PC-3 (cell line): ENCODE data around the gene HPCAL4. TPM values are rescaled to one million over a fixed set of nuclear protein-coding genes. Genes with fewer than 3 reads are reported as not detected.

Source experiments
- ATAC-seq: fragments of 200-7000 bp; cut with Tn5 transposase; 2 replicates; pipeline ENCODE4 v1.9.1; 2020; ENCODE audit warnings: mild to moderate bottlenecking, moderate library complexity
- BruUV-seq: library from RNA; stranded (reverse); fragments of 400-500 nt; replicated peaks from 2 replicates; lab custom pipeline; 2021; lab: Mats Ljungman, UMichigan
- CTCF ChIA-PET: fragments of 300-600 bp; sonication (Branson Sonifier 250); formaldehyde crosslinking; loops from one replicate; lab custom pipeline; 2022; ENCODE audit warnings: antibody characterized with exemption; lab: Charles Lee
- POLR2A ChIA-PET: fragments of 300-600 bp; sonication (Branson Sonifier 250); formaldehyde crosslinking; loops from one replicate; lab custom pipeline; 2022; ENCODE audit warnings: antibody characterized with exemption; ENCODE audit not compliant: unreplicated experiment; lab: Charles Lee
- DNase-seq: peaks from one replicate; pipeline ENCODE4 v3.0.0-alpha.2; 2015
- H2AFZ ChIP-seq: fragments of 300-600 bp; sonication (generic); 2 replicates; pipeline ENCODE4 v1.6.0; 2016; ENCODE audit warnings: antibody characterized with exemption, low read length
- H3F3A ChIP-seq: fragments of 300-600 bp; sonication (generic); one replicate; pipeline ENCODE4 v1.6.0; 2017; ENCODE audit warnings: antibody characterized with exemption, low read length, control low read depth, mild to moderate bottlenecking; ENCODE audit not compliant: unreplicated experiment
- H3K27ac ChIP-seq: fragments of 300-600 bp; sonication (generic); 2 replicates; pipeline ENCODE4 v1.5.1; 2016; ENCODE audit warnings: mild to moderate bottlenecking, low read length
- H3K27me3 ChIP-seq: fragments of 300-600 bp; sonication (generic); 2 replicates; pipeline ENCODE4 v1.6.1; 2016; ENCODE audit warnings: low read length, mixed read lengths
- H3K36me3 ChIP-seq: fragments of 300-600 bp; sonication (generic); 2 replicates; pipeline ENCODE4 v1.6.1; 2016; ENCODE audit warnings: low read depth, mixed run types, low read length, mixed read lengths
- H3K4me1 ChIP-seq: fragments of 300-600 bp; sonication (generic); 2 replicates; pipeline ENCODE4 v1.5.1; 2016; ENCODE audit warnings: low read length; ENCODE audit not compliant: insufficient read depth
- H3K4me2 ChIP-seq: fragments of 300-600 bp; sonication (generic); 2 replicates; pipeline ENCODE4 v1.6.0; 2016; ENCODE audit warnings: low read length
- H3K4me3 ChIP-seq: fragments of 300-600 bp; sonication (generic); 2 replicates; pipeline ENCODE4 v1.5.1; 2016; ENCODE audit warnings: mild to moderate bottlenecking, low read length, mixed read lengths
- H3K79me2 ChIP-seq: fragments of 300-600 bp; sonication (generic); 2 replicates; pipeline ENCODE4 v1.6.1; 2017; ENCODE audit warnings: low read length, mixed read lengths
- H3K9ac ChIP-seq: fragments of 300-600 bp; sonication (generic); 2 replicates; pipeline ENCODE4 v1.6.0; 2016; ENCODE audit warnings: mild to moderate bottlenecking, low read length
- H3K9me2 ChIP-seq: fragments of 300-600 bp; sonication (generic); replicated peaks from 2 replicates; pipeline ENCODE4 v1.6.1; 2016; ENCODE audit warnings: mixed run types, low read length, mixed read lengths
- H3K9me3 ChIP-seq: fragments of 300-600 bp; sonication (generic); 2 replicates; pipeline ENCODE4 v1.6.1; 2016; ENCODE audit warnings: low read length, mixed read lengths
- H4K20me1 ChIP-seq: fragments of 300-600 bp; sonication (generic); 2 replicates; pipeline ENCODE4 v1.6.1; 2016; ENCODE audit warnings: low read length, mixed read lengths
- CTCF ChIP-seq: fragments of 300-600 bp; sonication (generic); conservative IDR thresholded peaks from 2 replicates; pipeline ENCODE4 v1.5.1; 2017; ENCODE audit warnings: antibody characterized with exemption, low read depth, mild to moderate bottlenecking, low read length
- EZH2 ChIP-seq: fragments of 300-600 bp; sonication (generic); IDR thresholded peaks from one replicate; pipeline ENCODE4 v1.6.1; 2017; ENCODE audit warnings: antibody characterized with exemption, mild to moderate bottlenecking, low read length; ENCODE audit not compliant: unreplicated experiment
- EZH2phosphoT487 ChIP-seq: fragments of 300-600 bp; sonication (generic); IDR thresholded peaks from 2 replicates; pipeline ENCODE4 v1.6.1; 2018; ENCODE audit warnings: mild to moderate bottlenecking, antibody characterized with exemption, low read length, borderline replicate concordance
- intact Hi-C: fragments of 100-400 bp; cut with micrococcal nuclease; formaldehyde crosslinking; loops from 2 replicates; pipeline ENCODE4 v1.9.0; 2023
- total RNA-seq: library from RNA; depleted of rRNA; stranded (reverse); fragments of >200 nt; gene quantifications from 2 replicates; pipeline ENCODE4 v1.2.3, GENCODE V29; 2014

The HPCAL4 gene
- total RNA-seq, 1 experiment from 2014 or later: 0.04 TPM

GRCh38 chr1:39685071-39685470 is 6.2 kb downstream of the HPCAL4 start:
- Histone ChIP-seq H3K36me3 (no peaks in the 10 kb centered on the region), H3K9me3 (no peaks in the 10 kb centered on the region), H4K20me1 (no peaks in the 10 kb centered on the region), H2AFZ (no peak overlapping the region), H3F3A (no peaks in the 10 kb centered on the region), H3K4me2 (no peak overlapping the region), H3K9me2 (no peaks in the 10 kb centered on the region), H3K4me1 (no peaks in the 10 kb centered on the region), H3K79me2 (no peaks in the 10 kb centered on the region), H3K27ac (no peak overlapping the region), H3K9ac (no peak overlapping the region), H3K4me3 (no peak overlapping the region), H3K27me3 (peaks cover 7% of the 10 kb centered on the region; the same call in 1 of the 2 replicates)
- no TSS peak for BruUV-seq
- CTCF ChIA-PET: no interaction called here
- no peak for ATAC-seq
- POLR2A ChIA-PET: no interaction called here
- intact Hi-C loops: no loop called here
- no peak for DNase-seq
- TF ChIP-seq CTCF: no peak
- TF ChIP-seq EZH2phosphoT487: no peak
- no peak for TF ChIP-seq EZH2

- POLR2A ChIA-PET: interaction anchor here (0.6 kb wide), 1 partner anchor 400 kb away, joined by 3 read pairs; no protein-coding TSS in a partner anchor
- DNase-seq: no peak
- Histone ChIP-seq H4K20me1 (no peaks in the 10 kb centered on the region), H3K9me3 (no peaks in the 10 kb centered on the region), H3K9ac (no peak overlapping the region), H3K4me3 (no peak overlapping the region), H3K4me1 (no peaks in the 10 kb centered on the region), H3K79me2 (no peaks in the 10 kb centered on the region), H3F3A (no peaks in the 10 kb centered on the region), H3K9me2 (no peaks in the 10 kb centered on the region), H3K36me3 (no peaks in the 10 kb centered on the region), H3K27ac (no peak overlapping the region), H3K27me3 (peaks cover 7% of the 10 kb centered on the region; the same call in 1 of the 2 replicates), H3K4me2 (no peak overlapping the region), H2AFZ (no peak overlapping the region)
- TF ChIP-seq EZH2 (no peak), CTCF (no peak), EZH2phosphoT487 (no peak)
- BruUV-seq: no TSS peak
- ATAC-seq: no peak
- CTCF ChIA-PET: no interaction called here
- intact Hi-C loops: no loop called here
Observed at GRCh38 chr1:39684313-39684664, 6.9 kb downstream of the HPCAL4 start.

GRCh38 chr1:39683591-39684312 is 7.5 kb downstream of the HPCAL4 start:
- ChIA-PET POLR2A (interaction anchor here (0.6 kb wide), 1 partner anchor 400 kb away, joined by 3 read pairs; no protein-coding TSS in a partner anchor), CTCF (no interaction called here)
- ATAC-seq (no peak), DNase-seq (no peak)
- TF ChIP-seq EZH2phosphoT487 (no peak), EZH2 (no peak), CTCF (no peak)
- Histone ChIP-seq H3K36me3 (no peaks in the 10 kb centered on the region), H3K4me3 (no peak overlapping the region), H3K79me2 (no peaks in the 10 kb centered on the region), H3K27me3 (peaks cover 7% of the 10 kb centered on the region; the same call in 1 of the 2 replicates), H4K20me1 (no peaks in the 10 kb centered on the region), H3K9ac (no peak overlapping the region), H3K4me1 (no peaks in the 10 kb centered on the region), H3K9me2 (no peaks in the 10 kb centered on the region), H3K4me2 (no peak overlapping the region), H3F3A (no peaks in the 10 kb centered on the region), H2AFZ (no peak overlapping the region), H3K9me3 (no peaks in the 10 kb centered on the region), H3K27ac (no peak overlapping the region)
- intact Hi-C loops: no loop called here
- BruUV-seq: no TSS peak
